Tracheal epithelial cell (primary cell): ENCODE measurements around the gene PGAP6. TPM values are rescaled to one million over a fixed set of nuclear protein-coding genes. Genes with fewer than 3 reads are reported as not detected.

Experiments
- total RNA-seq: library from RNA; depleted of rRNA; stranded (reverse); fragments of >200 nt; gene quantifications from 2 replicates; pipeline ENCODE4 v1.2.1, GENCODE V29; 2014

The PGAP6 gene
- 53.5 and 73.5 TPM in 2 replicates for total RNA-seq

GRCh38 chr16:381789-382717, at the start of gene PGAP6:
TSS of gene PGAP6 (minus strand) at chr16:381978. CDS start at chr16:381821, 157 bp downstream.

GRCh38 chr16:425082-425718, 43.4 kb upstream of the PGAP6 start, which contains the start of gene RAB11FIP3:
TSS of gene RAB11FIP3 (plus strand) at chr16:425649. CDS start at chr16:426007, 358 bp downstream.

GRCh38 chr16:401468-402348, 19.9 kb upstream of the PGAP6 start, which contains the start of gene DECR2:
TSS of gene DECR2 (plus strand) at chr16:401885. CDS start at chr16:401964, 79 bp downstream.

GRCh38 chr16:397135-397661, 15.4 kb upstream of the PGAP6 start, which contains the start of gene NME4:
TSS of gene NME4 (plus strand) at chr16:397199. CDS start at chr16:397223, 24 bp downstream.

GRCh38 chr16:370443-370842, 11.3 kb downstream of the PGAP6 start, which contains the start of gene MRPL28:
TSS of gene MRPL28 (minus strand) at chr16:370538. CDS start at chr16:370218, 320 bp downstream.

DNA sequence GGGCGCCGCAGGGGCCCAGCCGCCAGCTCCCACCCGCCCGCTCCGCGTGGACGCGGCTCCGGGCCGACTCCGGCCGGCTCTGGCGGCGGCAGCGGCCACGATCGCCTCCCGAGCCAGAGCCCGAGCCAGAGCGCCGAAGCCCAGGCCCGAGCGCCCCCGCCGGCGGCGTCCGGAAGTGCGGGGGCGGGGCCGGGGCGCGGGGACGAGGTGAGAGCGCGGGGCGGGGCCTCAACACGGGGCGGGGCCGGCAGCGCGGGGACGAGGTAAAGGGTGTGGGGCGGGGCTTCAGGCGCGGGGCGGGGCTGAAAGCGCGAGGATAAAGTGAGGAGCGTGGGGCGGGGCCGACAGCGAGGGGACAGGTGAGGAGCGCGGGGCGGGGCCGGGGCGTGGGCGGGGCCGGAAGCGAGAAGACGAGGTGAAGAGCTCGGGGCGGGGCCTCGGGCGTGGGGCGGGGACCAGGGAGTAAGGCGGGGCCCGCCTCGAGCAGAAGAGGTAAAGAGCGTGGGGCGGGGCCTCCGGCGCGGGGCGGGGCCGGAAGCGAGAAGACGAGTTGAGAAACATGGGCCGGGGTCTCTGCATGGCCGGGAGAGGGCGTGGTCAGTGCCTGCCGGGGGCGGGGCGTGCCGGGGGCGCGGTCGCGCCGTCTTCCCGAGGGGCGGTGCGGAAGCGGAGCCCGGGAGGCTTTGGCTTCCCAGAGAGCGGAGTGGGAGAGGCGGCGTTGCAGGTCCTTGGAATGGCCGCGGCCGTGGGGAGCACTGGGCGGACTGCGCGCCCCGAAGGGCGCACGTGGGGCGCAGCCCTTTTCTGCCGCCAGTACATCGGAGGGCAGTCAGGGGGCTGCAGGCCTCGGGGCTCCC, 29.0 kb downstream of the PGAP6 start, which contains the start of gene AXIN1:
AXIN1 (minus strand) TSS at position 177 of the 857 bp plus-strand sequence. CDS start 5,698 bp downstream, outside the sequence.

Other genes with a start within 250 kb of the PGAP6 start
- 5.8 and 7.7 TPM in 2 replicates for gene NPRL3, start 243.3 kb downstream of the PGAP6 start, total RNA-seq
- not detected in 2 replicates for gene HBZ, start 229.3 kb downstream of the PGAP6 start, total RNA-seq
- gene HBM, start 216.0 kb downstream of the PGAP6 start, total RNA-seq: not detected in 2 replicates
- not detected in 2 replicates for gene HBA2, start 209.1 kb downstream of the PGAP6 start, total RNA-seq
- gene HBA1, start 205.3 kb downstream of the PGAP6 start, total RNA-seq: not detected in 2 replicates
- gene HBQ1, start 201.5 kb downstream of the PGAP6 start, total RNA-seq: 0.48 TPM in 1 of 2 replicates, not detected in the other
- 25.4 and 28.4 TPM in 2 replicates for gene LUC7L, start 152.5 kb downstream of the PGAP6 start, total RNA-seq
- 42.7 and 56.9 TPM in 2 replicates for gene FAM234A, start 147.2 kb downstream of the PGAP6 start, total RNA-seq
- gene RGS11, start 106.0 kb downstream of the PGAP6 start, total RNA-seq: not detected in 2 replicates
- gene ARHGDIG, start 101.4 kb downstream of the PGAP6 start, total RNA-seq: 0.24 TPM in 1 of 2 replicates, not detected in the other
- gene PDIA2, start 98.8 kb downstream of the PGAP6 start, total RNA-seq: 0.24 TPM in 1 of 2 replicates, not detected in the other
- gene AXIN1, start 29.3 kb downstream of the PGAP6 start, total RNA-seq: 55.6 and 67.0 TPM in 2 replicates
- 96.9 and 101 TPM in 2 replicates for gene MRPL28, start 11.4 kb downstream of the PGAP6 start, total RNA-seq
- 50.5 and 74.5 TPM in 2 replicates for gene NME4, start 15.2 kb upstream of the PGAP6 start, total RNA-seq
- 5.3 and 11.1 TPM in 2 replicates for gene DECR2, start 19.9 kb upstream of the PGAP6 start, total RNA-seq
- gene RAB11FIP3, start 43.7 kb upstream of the PGAP6 start, total RNA-seq: 9.2 and 15.2 TPM in 2 replicates
- gene CAPN15, start 145.7 kb upstream of the PGAP6 start, total RNA-seq: 48.8 and 50.6 TPM in 2 replicates
- not detected in 2 replicates for gene PRR35, start 178.4 kb upstream of the PGAP6 start, total RNA-seq
- gene NHLRC4, start 185.0 kb upstream of the PGAP6 start, total RNA-seq: under 0.01 TPM in 1 of 2 replicates, not detected in the other
- gene PIGQ, start 188.0 kb upstream of the PGAP6 start, total RNA-seq: 24.6 and 27.7 TPM in 2 replicates
- gene RAB40C, start 208.1 kb upstream of the PGAP6 start, total RNA-seq: 15.7 and 19.2 TPM in 2 replicates
- gene WFIKKN1, start 249.0 kb upstream of the PGAP6 start, total RNA-seq: 0.21 and 0.24 TPM in 2 replicates